Ishikawa (cell line): ENCODE data around the gene AGAP1.

Experiments used
- CEBPB ChIP-seq: IDR thresholded peaks from 2 replicates; pipeline ENCODE4 v1.6.1; 2012
- CREB1 ChIP-seq: IDR thresholded peaks from 2 replicates; pipeline ENCODE4 v1.6.1; 2012; ENCODE audit warnings: low read depth
- EGR1 ChIP-seq: IDR thresholded peaks from 2 replicates; pipeline ENCODE4 v1.6.1; 2012
- EP300 ChIP-seq: IDR thresholded peaks from 2 replicates; pipeline ENCODE4 v1.6.1; 2012; ENCODE audit warnings: borderline replicate concordance
- FOXM1 ChIP-seq: IDR thresholded peaks from 2 replicates; pipeline ENCODE4 v1.6.1; 2012; ENCODE audit warnings: low read depth, borderline replicate concordance
- MAX ChIP-seq: IDR thresholded peaks from 2 replicates; pipeline ENCODE4 v1.6.1; 2012
- NFIC ChIP-seq: IDR thresholded peaks from 2 replicates; pipeline ENCODE4 v1.6.1; 2012
- RAD21 ChIP-seq: IDR thresholded peaks from 2 replicates; pipeline ENCODE4 v1.6.1; 2012; ENCODE audit warnings: low read depth
- REST ChIP-seq: IDR thresholded peaks from 2 replicates; pipeline ENCODE4 v1.6.1; 2012; ENCODE audit warnings: low read depth, mild to moderate bottlenecking
- TAF1 ChIP-seq: IDR thresholded peaks from 2 replicates; pipeline ENCODE4 v1.6.1; 2012; ENCODE audit warnings: low read depth, mild to moderate bottlenecking
- TCF12 ChIP-seq: IDR thresholded peaks from 2 replicates; pipeline ENCODE4 v1.6.1; 2012; ENCODE audit warnings: low read depth
- USF1 ChIP-seq: IDR thresholded peaks from 2 replicates; pipeline ENCODE4 v1.6.1; 2012
- YY1 ChIP-seq: IDR thresholded peaks from 2 replicates; pipeline ENCODE4 v1.6.1; 2012; ENCODE audit warnings: low read depth
- ZBTB7A ChIP-seq: IDR thresholded peaks from 2 replicates; pipeline ENCODE4 v1.6.1; 2012; ENCODE audit warnings: low read depth

- TF ChIP-seq TAF1 (no peak), RAD21 (no peak), USF1 (no peak), EGR1 (no peak), CEBPB (no peak), FOXM1 (no peak), MAX (no peak), EP300 (no peak), REST (no peak), CREB1 (no peak), ZBTB7A (no peak), YY1 (no peak), TCF12 (no peak), NFIC (no peak)
These were observed 168.1 kb downstream of the AGAP1 start for GRCh38 chr2:235661952-235662351.
